SK-N-MC (cell line): ENCODE measurements around the gene MGAT5B.

Experiments used
- EZH2 ChIP-seq: fragments of 200-600 bp; sonication (generic); IDR thresholded peaks from one replicate; pipeline ENCODE4 v1.6.1; 2017; ENCODE audit warnings: antibody characterized with exemption
- POLR2AphosphoS5 ChIP-seq: IDR thresholded peaks from 2 replicates; pipeline ENCODE4 v1.6.1; 2012; ENCODE audit warnings: mild to moderate bottlenecking, low read depth, low read length, borderline replicate concordance

DNA sequence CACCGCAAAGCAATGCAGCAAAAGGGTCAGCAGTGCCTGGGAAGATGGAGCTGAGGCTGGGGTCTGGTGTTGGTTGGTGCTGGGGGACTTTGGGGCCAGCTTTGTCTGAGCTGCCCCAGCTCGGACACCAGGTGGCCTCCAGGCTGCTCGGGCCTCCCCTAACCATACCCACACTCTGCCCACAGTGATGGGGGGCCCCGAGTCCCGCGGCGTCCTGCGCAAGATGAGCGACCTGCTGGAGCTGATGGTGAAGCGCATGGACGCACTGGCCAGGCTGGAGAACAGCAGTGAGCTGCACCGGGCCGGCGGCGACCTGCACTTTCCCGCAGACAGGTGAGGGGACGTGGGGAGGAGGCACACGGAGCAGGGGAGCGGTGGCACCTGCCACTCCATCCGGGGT is 13.8 kb downstream of the MGAT5B start:
- TF ChIP-seq EZH2 (no peak), POLR2AphosphoS5 (no peak)
